K562 (cell line): ENCODE measurements around the gene CTXND1. TPM values are rescaled to one million over a fixed set of nuclear protein-coding genes. Genes with fewer than 3 reads are reported as not detected.
A peak's percentile ranks its signal among the peaks of the same experiment; 100 is the strongest.

ENCODE experiments used
- CHD2 ChIP-seq: IDR thresholded peaks from 2 replicates; pipeline ENCODE4 v1.6.1; 2011; ENCODE audit warnings: low read depth, low read length
- EHMT2 ChIP-seq: fragments of 450-650 bp; IDR thresholded peaks from 2 replicates; pipeline ENCODE4 v1.6.1; 2018; ENCODE audit warnings: antibody characterized with exemption
- ELF2 ChIP-seq: fragments of 250-450 bp; sonication (Bioruptor Pico); IDR thresholded peaks from 2 replicates; pipeline ENCODE4 v1.5.0; 2021; ENCODE audit warnings: mild to moderate bottlenecking
- EP300 ChIP-seq: IDR thresholded peaks from 2 replicates; pipeline ENCODE4 v1.6.1; 2012; ENCODE audit warnings: low read length, improper control_type of control experiment
- FOXK2 ChIP-seq, 2 experiments: fragments of 450-650 bp; IDR thresholded peaks in 1 of 2; conservative IDR thresholded peaks in 1 of 2; 2 replicates each; pipeline ENCODE4 v1.6.1; 2016; ENCODE audit warnings: low read depth in 2 of 2, mild to moderate bottlenecking in 1 of 2
- GATAD2B ChIP-seq: fragments of 450-650 bp; IDR thresholded peaks from 2 replicates; pipeline ENCODE4 v1.6.1; 2017; ENCODE audit warnings: mild to moderate bottlenecking, borderline replicate concordance
- GTF2F1 ChIP-seq: IDR thresholded peaks from 2 replicates; pipeline ENCODE4 v1.6.1; 2011; ENCODE audit warnings: low read depth, low read length, improper control_type of control experiment
- KLF13 ChIP-seq: fragments of 450-650 bp; IDR thresholded peaks from 2 replicates; pipeline ENCODE4 v1.6.1; 2016; ENCODE audit warnings: missing genetic modification characterization, low read depth, mild to moderate bottlenecking, missing compliant biosample characterization, moderate library complexity, borderline replicate concordance
- NRF1 ChIP-seq, 2 experiments: fragments of 450-650 bp; IDR thresholded peaks in 1 of 2; conservative IDR thresholded peaks in 1 of 2; 2 replicates each; pipeline ENCODE4 v1.6.1; 2014; ENCODE audit warnings: mild to moderate bottlenecking in 2 of 2
- PCBP1 ChIP-seq: fragments of 200-400 bp; formaldehyde crosslinking; IDR thresholded peaks from 2 replicates; pipeline ENCODE4 v1.6.1; 2018; ENCODE audit warnings: mild to moderate bottlenecking, low read depth, low read length; ENCODE audit not compliant: poor library complexity, severe bottlenecking
- SMAD2 ChIP-seq: fragments of 150-350 bp; IDR thresholded peaks from 2 replicates; pipeline ENCODE4 v1.6.1; 2014; ENCODE audit warnings: low read depth, mild to moderate bottlenecking, low read length
- SMAD3 ChIP-seq: fragments of 450-650 bp; formaldehyde crosslinking; conservative IDR thresholded peaks from 2 replicates; pipeline ENCODE4 v1.4.0; 2020; ENCODE audit warnings: mild to moderate bottlenecking
- SMARCA4 ChIP-seq: fragments of 450-650 bp; IDR thresholded peaks from 2 replicates; pipeline ENCODE4 v1.6.1; 2016
- STAG1 ChIP-seq: sonication (generic); formaldehyde crosslinking; IDR thresholded peaks from 2 replicates; pipeline ENCODE4 v1.5.0; 2020; ENCODE audit warnings: missing genetic modification reagents, borderline replicate concordance
- TRIM24 ChIP-seq, 2 experiments: fragments of 450-650 bp; IDR thresholded peaks; 2 replicates each; pipeline ENCODE4 v1.6.1; 2016
- U2AF2 ChIP-seq: fragments of 200-400 bp; formaldehyde crosslinking; optimal IDR thresholded peaks from 2 replicates; pipeline ENCODE3; 2017; ENCODE audit warnings: low read depth, mild to moderate bottlenecking, low read length
- ZNF140 ChIP-seq: fragments of 250-450 bp; sonication (Bioruptor Pico); IDR thresholded peaks from 2 replicates; pipeline ENCODE4 v1.8.0; 2021; ENCODE audit warnings: moderate library complexity, mild to moderate bottlenecking, inconsistent platforms
- ZNF699 ChIP-seq: fragments of 250-450 bp; sonication (Bioruptor Pico); IDR thresholded peaks from 2 replicates; pipeline ENCODE4 v1.8.0; 2021; ENCODE audit warnings: mild to moderate bottlenecking, moderate library complexity; ENCODE audit not compliant: insufficient replicate concordance
- polyA plus RNA-seq, 8 experiments: library from polyadenylated mRNA; depleted of rRNA in 4 of 8; stranded (reverse) in 5 of 8; unstranded in 3 of 8; fragments of >200 nt; fragmentation: Nextera tagmentation in 2 of 8; fragmentation: Illumina TruSeq in 1 of 8; extraction: Ambion mirVana in 2 of 8; extraction: Trizol in 1 of 8; gene quantifications; 2 replicates each; pipeline versions ENCODE4 v1.2.1 to v1.2.3, GENCODE V29; 2011 to 2014; ENCODE audit warnings: inconsistent platforms in 1 of 8, missing spikeins in 1 of 8
- total RNA-seq, 7 experiments: library from RNA; depleted of rRNA in 6 of 7; stranded (reverse); fragments of >200 nt in 6 of 7; fragmentation: Illumina TruSeq in 2 of 7; extraction: Trizol in 2 of 7; gene quantifications; 2 replicates each; pipeline versions ENCODE4 v1.2.1 to v1.2.3, GENCODE V29; 2011 to 2021; ENCODE audit warnings: low replicate concordance in 1 of 7
- TF ChIP-seq, protein P1 (sequence below): fragments of 250-450 bp; sonication (Bioruptor Pico); IDR thresholded peaks from 2 replicates; pipeline ENCODE4 v1.5.0; 2021; ENCODE audit warnings: mild to moderate bottlenecking, moderate library complexity
- TF ChIP-seq, protein P2 (sequence below): conservative IDR thresholded peaks from 2 replicates; pipeline ENCODE4 v1.6.1; 2011; ENCODE audit warnings: low read depth, mild to moderate bottlenecking, low read length; ENCODE audit not compliant: control insufficient read depth
- TF ChIP-seq, protein P3 (sequence below): fragments of 250-450 bp; sonication (Bioruptor Pico); IDR thresholded peaks from 2 replicates; pipeline ENCODE4 v1.4.0; 2020; ENCODE audit warnings: mild to moderate bottlenecking, moderate library complexity, borderline replicate concordance

The CTXND1 gene
- total and polyA plus RNA-seq, 9 of the 15 experiments (the other 6 are each of a cell fraction or from before 2014, with no cell fraction given) = 0.04 TPM; not detected in 7

DNA sequence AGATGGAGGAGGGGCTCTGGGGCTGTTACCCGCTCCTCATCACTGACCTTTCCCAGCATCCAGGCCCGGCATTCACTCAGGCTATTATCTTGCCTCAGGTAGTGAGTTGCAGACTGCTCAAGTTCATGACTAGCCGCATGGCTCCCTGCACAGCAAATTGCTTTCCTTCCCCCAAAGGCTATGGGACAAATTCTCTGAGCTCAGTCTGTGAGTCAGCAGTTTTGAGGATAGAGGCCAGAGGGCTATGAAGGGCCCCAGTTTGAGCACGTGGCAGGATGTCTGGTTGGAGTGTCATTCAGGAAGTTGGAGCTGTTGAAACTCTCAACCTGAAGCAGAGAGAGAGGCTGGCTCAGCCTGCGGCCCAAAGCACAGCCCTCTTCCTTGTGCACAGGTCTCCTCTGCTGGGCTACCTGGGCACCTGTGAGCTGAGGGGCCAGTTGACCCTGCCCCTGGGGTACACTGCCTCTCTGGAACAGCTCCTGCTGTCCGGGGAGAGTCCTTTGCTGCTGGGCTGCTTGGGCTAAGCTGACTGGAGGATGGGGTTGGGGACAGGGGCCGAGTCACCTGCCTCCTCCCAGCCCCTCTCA lies 91.3 kb downstream of the CTXND1 start (continued):
- TF ChIP-seq, protein P1, sequence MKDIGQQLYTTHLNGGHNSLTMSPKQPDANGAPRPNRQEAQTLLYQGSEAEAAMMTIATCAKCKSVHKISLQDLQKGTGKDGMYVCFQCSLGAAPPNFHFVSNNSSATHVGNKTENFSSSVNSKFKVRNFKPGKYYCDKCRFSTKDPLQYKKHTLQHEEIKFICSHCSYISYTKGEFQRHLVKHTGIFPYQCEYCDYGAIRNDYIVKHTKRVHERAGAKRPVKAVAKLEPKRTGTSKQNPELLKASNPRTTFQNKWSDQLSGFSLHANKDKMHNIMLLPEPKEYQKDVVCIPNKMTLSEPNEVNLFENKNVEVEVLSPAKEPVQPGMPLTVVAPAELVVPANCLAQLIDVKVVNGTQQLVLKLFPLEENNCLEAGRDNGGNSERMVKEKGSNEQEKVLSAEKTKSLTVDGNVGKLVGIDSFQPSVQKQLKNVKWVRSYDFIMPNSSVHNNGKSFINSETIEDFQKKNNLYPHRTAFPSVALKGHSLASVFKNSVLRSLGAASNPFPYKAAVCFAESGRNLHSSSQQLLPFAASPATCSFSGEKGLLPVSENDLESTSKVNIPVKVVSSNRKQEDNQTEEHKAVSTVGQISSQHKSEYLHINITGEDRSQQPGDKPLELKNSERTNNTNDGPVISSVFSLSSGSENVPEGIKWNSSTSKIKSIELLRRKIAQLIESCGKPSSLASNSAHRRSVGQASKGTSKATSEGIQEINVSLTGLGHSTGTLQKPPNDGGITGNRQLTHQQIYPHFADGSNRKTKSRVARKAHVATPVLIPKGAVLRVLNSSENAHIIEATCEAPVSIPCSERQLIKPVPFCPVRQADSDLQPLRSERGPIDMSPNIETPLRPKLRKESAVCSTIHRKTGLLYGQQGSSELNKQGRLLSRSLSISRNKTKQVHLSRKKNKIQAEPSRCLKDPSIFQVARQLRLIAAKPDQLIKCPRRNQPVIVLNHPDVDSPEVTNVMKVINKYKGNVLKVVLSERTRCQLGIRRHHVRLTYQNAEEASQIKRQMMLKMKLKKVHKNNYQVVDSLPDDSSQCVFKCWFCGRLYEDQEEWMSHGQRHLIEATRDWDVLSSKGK (CRISPR knock-in tag) = no peak
- peak; percentile 86 for TF ChIP-seq ELF2 (CRISPR knock-in tag)
- TF ChIP-seq TRIM24 (IDR thresholded peaks at IDR 0.05) = 0 out of 4 replicates have a peak, but pooled peaks have one; percentile 13 to 14
- TF ChIP-seq GTF2F1 = no peak
- no peak for TF ChIP-seq ZNF699
- no peak for TF ChIP-seq SMAD2
- peak; percentile 64 for TF ChIP-seq SMARCA4
- TF ChIP-seq, protein P2, sequence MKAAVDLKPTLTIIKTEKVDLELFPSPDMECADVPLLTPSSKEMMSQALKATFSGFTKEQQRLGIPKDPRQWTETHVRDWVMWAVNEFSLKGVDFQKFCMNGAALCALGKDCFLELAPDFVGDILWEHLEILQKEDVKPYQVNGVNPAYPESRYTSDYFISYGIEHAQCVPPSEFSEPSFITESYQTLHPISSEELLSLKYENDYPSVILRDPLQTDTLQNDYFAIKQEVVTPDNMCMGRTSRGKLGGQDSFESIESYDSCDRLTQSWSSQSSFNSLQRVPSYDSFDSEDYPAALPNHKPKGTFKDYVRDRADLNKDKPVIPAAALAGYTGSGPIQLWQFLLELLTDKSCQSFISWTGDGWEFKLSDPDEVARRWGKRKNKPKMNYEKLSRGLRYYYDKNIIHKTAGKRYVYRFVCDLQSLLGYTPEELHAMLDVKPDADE = no peak
- TF ChIP-seq KLF13 (tag) = no peak
- no peak for TF ChIP-seq CHD2
- TF ChIP-seq, protein P3, sequence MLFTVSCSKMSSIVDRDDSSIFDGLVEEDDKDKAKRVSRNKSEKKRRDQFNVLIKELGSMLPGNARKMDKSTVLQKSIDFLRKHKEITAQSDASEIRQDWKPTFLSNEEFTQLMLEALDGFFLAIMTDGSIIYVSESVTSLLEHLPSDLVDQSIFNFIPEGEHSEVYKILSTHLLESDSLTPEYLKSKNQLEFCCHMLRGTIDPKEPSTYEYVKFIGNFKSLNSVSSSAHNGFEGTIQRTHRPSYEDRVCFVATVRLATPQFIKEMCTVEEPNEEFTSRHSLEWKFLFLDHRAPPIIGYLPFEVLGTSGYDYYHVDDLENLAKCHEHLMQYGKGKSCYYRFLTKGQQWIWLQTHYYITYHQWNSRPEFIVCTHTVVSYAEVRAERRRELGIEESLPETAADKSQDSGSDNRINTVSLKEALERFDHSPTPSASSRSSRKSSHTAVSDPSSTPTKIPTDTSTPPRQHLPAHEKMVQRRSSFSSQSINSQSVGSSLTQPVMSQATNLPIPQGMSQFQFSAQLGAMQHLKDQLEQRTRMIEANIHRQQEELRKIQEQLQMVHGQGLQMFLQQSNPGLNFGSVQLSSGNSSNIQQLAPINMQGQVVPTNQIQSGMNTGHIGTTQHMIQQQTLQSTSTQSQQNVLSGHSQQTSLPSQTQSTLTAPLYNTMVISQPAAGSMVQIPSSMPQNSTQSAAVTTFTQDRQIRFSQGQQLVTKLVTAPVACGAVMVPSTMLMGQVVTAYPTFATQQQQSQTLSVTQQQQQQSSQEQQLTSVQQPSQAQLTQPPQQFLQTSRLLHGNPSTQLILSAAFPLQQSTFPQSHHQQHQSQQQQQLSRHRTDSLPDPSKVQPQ (CRISPR knock-in tag) = peak; percentile 83; the same call in 1 of the 2 replicates
- no peak for TF ChIP-seq ZNF140 (CRISPR knock-in tag)
- TF ChIP-seq SMAD3 = peak; percentile 89
- no peak for TF ChIP-seq FOXK2 (conservative IDR thresholded peaks at IDR 0.05 in 1 of 2, IDR thresholded peaks at IDR 0.05 in 1 of 2; ENCODE audit: low read depth in 2 of 2)
- no peak for TF ChIP-seq GATAD2B
- TF ChIP-seq PCBP1 = no peak
- 0 out of 2 replicates have a peak, but pooled peaks have one; percentile 22 for TF ChIP-seq EHMT2
- TF ChIP-seq U2AF2 = no peak
- TF ChIP-seq NRF1 (conservative IDR thresholded peaks at IDR 0.05 in 1 of 2, IDR thresholded peaks at IDR 0.05 in 1 of 2) = peak; percentile 32 to 41; a peak in 1 of 4 replicates
- no peak for TF ChIP-seq STAG1 (CRISPR knock-in tag)
- TF ChIP-seq EP300 = peak; percentile 73
